NT2/D1 (cell line): ENCODE measurements around the gene TTC23L.

Experiments
- SUZ12 ChIP-seq: IDR thresholded peaks from 2 replicates; pipeline ENCODE4 v1.6.1; 2011; ENCODE audit not compliant: insufficient read length, insufficient read depth; ENCODE audit errors: extremely low read depth
- YY1 ChIP-seq: IDR thresholded peaks from 2 replicates; pipeline ENCODE4 v1.6.1; 2011; ENCODE audit not compliant: insufficient read length, insufficient read depth
- ZNF274 ChIP-seq: IDR thresholded peaks from 2 replicates; pipeline ENCODE4 v1.6.1; 2011; ENCODE audit warnings: mild to moderate bottlenecking, low read depth, low read length

GRCh38 chr5:34915139-34915855 lies 76.3 kb downstream of the TTC23L start, which contains the start of the genes BRIX1 and RAD1:
- TF ChIP-seq SUZ12 = no peak
- no peak for TF ChIP-seq ZNF274
- peak; percentile 88 for TF ChIP-seq YY1
